Esophagus squamous epithelium (tissue), 5 donors: ENCODE measurements around the gene KLHL15. TPM values are rescaled to one million over a fixed set of nuclear protein-coding genes. Genes with fewer than 3 reads are reported as not detected.
"Not testable (repeated sequence)": the region's sequence is repeated elsewhere in the genome, so short reads cannot be mapped to it uniquely, and the experiment has no call there.

Source experiments
- DNase-seq: peaks from one replicate; lab custom pipeline; 2025; lab: John Stamatoyannopoulos, UW
- H3K27ac ChIP-seq, 4 donors: fragments of 200-600 bp; sonication (generic); one replicate each; pipeline ENCODE4 v1.5.1; 2016 to 2019; ENCODE audit warnings: mild to moderate bottlenecking in 1 of 4
- H3K27me3 ChIP-seq, 4 donors: fragments of 200-600 bp; sonication (generic); 1 replicate in 3 of 4; 2 replicates in 1 of 4; pipeline versions ENCODE4 v1.5.1 to v1.6.0; 2017 to 2021; ENCODE audit warnings: antibody characterized with exemption in 1 of 4
- H3K36me3 ChIP-seq, 3 donors: fragments of 200-600 bp; sonication (generic); one replicate each; pipeline ENCODE4 v1.5.1; 2016 to 2019
- H3K4me1 ChIP-seq, 3 donors: fragments of 200-600 bp; sonication (generic); one replicate each; pipeline ENCODE4 v1.5.1; 2017 to 2019
- H3K4me3 ChIP-seq, 4 donors: fragments of 200-600 bp; sonication (generic); 1 replicate in 3 of 4; 2 replicates in 1 of 4; pipeline ENCODE4 v1.5.1; 2016 to 2019; ENCODE audit warnings: mild to moderate bottlenecking in 2 of 4, moderate library complexity in 1 of 4
- H3K9me3 ChIP-seq, 3 donors: fragments of 200-600 bp; sonication (generic); one replicate each; pipeline ENCODE4 v1.5.1; 2016 to 2019
- POLR2A ChIP-seq, 4 donors: fragments of 450-650 bp; IDR thresholded peaks; one replicate each; pipeline ENCODE4 v1.6.1; 2017; ENCODE audit warnings: antibody characterized with exemption in 4 of 4, mild to moderate bottlenecking in 4 of 4, moderate library complexity in 3 of 4
- WGBS, 2 donors: methylation state at CpG; one replicate each; pipeline ENCODE4 v1.1.5; 2018; 5-methylcytosine and 5-hydroxymethylcytosine counted together
- intact Hi-C: fragments of 100-400 bp; cut with DNase I; formaldehyde crosslinking; loops from one replicate; pipeline ENCODE4 v1.15.0; 2022
- total RNA-seq, 4 donors: library from RNA; depleted of rRNA; stranded (reverse); fragments of >200 nt; gene quantifications; one replicate each; pipeline ENCODE4 v1.1.0, GENCODE V29; 2016
- TF ChIP-seq, protein P1 (sequence below), 6 experiments: fragments of 450-650 bp in 4 of 6; fragments of 200-600 bp in 2 of 6; sonication (generic) in 2 of 6; IDR thresholded peaks; one replicate each; pipeline ENCODE4 v1.5.1; 2016 to 2019; ENCODE audit warnings: antibody characterized with exemption in 6 of 6, mild to moderate bottlenecking in 4 of 6, moderate library complexity in 4 of 6
- donor health status: DM: yes; HTN: yes; CAD: no.

Gene KLHL15
- total RNA-seq, 4 donors from 2014 or later, result 2.5 to 11.8 (median 5.4) TPM

DNA sequence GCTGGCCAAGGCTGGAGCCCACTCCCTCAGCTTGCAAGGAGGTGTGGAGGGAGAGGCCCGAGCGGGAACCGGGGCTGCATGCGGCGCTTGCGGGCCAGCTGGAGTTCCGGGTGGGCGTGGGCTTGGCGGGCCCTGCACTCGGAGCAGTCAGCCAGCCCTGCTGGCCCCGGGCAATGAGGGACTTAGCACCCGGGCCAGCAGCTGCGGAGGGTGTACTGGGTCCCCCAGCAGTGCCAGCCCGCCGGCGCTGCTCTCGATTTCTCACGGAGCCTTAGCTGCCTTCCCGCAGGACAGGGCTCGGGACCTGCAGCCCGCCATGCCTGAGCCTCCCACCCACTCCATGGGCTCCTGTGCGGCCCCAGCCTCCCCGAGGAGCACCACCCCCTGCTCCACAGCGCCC is 22.7 kb upstream of the KLHL15 start:
- H3K4me3 ChIP-seq, DNase-seq, H3K9me3 ChIP-seq, H3K36me3 ChIP-seq, H3K4me1 ChIP-seq, H3K27ac ChIP-seq, H3K27me3 ChIP-seq: not testable (repeated sequence)
- 91% methylated on average over 6 of the region's 24 CpGs; no CpG with 5 or more reads in 1 of the 2 donors for WGBS, 2 donors
- intact Hi-C loops, result loop anchor here (10.0 kb wide), 1 partner anchor 145 kb away; the partner anchor contains the start of genes APOO and CXorf58

DNA sequence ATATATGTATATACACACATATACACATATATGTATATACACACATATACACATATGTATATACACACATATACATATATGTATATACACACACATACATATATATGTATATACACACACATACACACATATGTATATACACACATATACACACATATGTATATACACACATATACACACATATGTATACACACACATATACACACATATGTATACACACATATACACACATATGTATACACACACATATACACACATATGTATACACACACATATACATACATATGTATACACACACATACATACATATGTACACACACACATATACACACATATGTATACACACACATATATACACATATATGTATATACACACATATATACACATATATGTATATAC is 19.1 kb upstream of the KLHL15 start:
- H3K4me3 ChIP-seq, H3K27ac ChIP-seq, DNase-seq, H3K4me1 ChIP-seq, intact Hi-C loops, H3K27me3 ChIP-seq, H3K36me3 ChIP-seq, H3K9me3 ChIP-seq: not testable (repeated sequence)

DNA sequence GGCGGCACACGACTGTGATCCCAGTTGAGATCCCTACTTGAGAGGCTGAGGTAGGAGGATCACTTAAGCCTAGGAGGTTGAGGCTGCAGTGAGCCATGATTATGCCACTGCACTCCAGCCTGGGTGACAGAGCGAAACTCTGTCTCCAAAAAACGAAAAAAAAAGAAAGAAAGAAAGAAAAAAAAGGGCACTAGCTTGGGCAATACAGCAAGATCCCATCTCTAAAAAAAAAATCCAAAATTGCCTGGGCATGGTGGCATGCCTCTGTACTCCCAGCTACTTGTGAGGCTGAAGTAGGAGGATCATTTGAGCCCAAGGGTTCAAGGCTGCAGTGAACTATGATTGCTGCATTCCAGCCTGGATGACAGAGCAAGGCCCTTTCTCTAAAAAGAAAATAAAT is 10.7 kb upstream of the KLHL15 start:
- WGBS, 2 donors, result 33 to 52% methylated on average over 1 to 2 of the region's 4 CpGs
- DNase-seq, result no peak
- no peaks in the 10 kb centered on the region for H3K27me3 ChIP-seq
- no peak overlapping the region for H3K4me3 ChIP-seq
- H3K9me3 ChIP-seq, result no peaks in the 10 kb centered on the region
- H3K27ac ChIP-seq, result no peak overlapping the region
- intact Hi-C loops, result no loop called here
- no peaks in the 10 kb centered on the region for H3K4me1 ChIP-seq
- H3K36me3 ChIP-seq, result no peaks in the 10 kb centered on the region
- TF ChIP-seq POLR2A (IDR thresholded peaks at IDR 0.05), result no peak
- TF ChIP-seq, protein P1, sequence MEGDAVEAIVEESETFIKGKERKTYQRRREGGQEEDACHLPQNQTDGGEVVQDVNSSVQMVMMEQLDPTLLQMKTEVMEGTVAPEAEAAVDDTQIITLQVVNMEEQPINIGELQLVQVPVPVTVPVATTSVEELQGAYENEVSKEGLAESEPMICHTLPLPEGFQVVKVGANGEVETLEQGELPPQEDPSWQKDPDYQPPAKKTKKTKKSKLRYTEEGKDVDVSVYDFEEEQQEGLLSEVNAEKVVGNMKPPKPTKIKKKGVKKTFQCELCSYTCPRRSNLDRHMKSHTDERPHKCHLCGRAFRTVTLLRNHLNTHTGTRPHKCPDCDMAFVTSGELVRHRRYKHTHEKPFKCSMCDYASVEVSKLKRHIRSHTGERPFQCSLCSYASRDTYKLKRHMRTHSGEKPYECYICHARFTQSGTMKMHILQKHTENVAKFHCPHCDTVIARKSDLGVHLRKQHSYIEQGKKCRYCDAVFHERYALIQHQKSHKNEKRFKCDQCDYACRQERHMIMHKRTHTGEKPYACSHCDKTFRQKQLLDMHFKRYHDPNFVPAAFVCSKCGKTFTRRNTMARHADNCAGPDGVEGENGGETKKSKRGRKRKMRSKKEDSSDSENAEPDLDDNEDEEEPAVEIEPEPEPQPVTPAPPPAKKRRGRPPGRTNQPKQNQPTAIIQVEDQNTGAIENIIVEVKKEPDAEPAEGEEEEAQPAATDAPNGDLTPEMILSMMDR (IDR thresholded peaks at IDR 0.05), result no peak

DNA sequence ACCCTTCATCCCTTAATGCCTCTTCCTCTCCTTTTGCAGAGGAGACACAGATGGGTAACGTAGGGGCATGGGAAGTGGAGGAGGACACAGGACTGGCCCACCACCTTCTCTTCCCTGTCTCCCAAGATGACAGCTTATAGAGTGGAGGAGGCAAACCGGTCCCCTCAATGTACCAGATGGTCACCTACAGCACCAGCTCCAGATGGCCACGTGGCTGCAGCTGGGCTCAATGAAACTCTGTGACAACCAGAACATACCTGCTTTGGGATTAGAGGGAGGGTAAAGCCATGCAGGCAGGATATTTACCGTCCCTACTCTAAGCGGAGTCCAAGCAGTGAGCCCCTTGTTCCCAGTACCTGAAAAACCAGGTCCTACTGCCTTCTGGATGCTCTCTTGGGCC is 7.5 kb upstream of the KLHL15 start:
- WGBS, 2 donors, result 40 to 78% methylated on average over 1 to 3 of the region's 5 CpGs
- no peak overlapping the region for H3K27ac ChIP-seq
- TF ChIP-seq, protein P1 (IDR thresholded peaks at IDR 0.05), result no peak
- no peak for TF ChIP-seq POLR2A (IDR thresholded peaks at IDR 0.05)
- no peaks in the 10 kb centered on the region for H3K4me1 ChIP-seq
- no peaks in the 10 kb centered on the region for H3K36me3 ChIP-seq
- intact Hi-C loops, result no loop called here
- H3K9me3 ChIP-seq, result no peaks in the 10 kb centered on the region
- H3K4me3 ChIP-seq, result no peak overlapping the region
- no peak for DNase-seq
- H3K27me3 ChIP-seq, result no peaks in the 10 kb centered on the region

DNA sequence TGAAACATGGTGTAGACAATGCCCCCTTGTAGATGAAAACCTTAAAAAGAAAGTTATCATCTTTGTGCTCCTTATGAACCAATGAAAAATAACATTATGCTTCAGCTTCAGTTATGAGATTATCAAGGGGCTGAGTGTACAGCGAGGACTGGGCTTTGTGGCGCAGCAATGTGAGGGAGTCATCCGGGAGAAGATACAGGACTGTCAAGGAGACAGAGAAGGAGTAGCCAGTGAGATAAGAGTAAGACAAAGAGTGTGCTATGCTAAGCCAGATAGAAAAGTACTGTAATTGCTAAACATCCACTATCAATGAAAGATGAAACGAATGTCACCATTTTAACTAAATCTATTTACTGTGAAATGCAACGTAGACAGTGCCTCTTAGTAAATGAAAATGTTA is 3.6 kb upstream of the KLHL15 start:
- no peaks in the 10 kb centered on the region for H3K9me3 ChIP-seq
- no peaks in the 10 kb centered on the region for H3K36me3 ChIP-seq
- intact Hi-C loops, result no loop called here
- H3K27ac ChIP-seq, result no peak overlapping the region
- no peak for DNase-seq
- 90 to 91% methylated on average over 5 of the region's 5 CpGs for WGBS, 2 donors
- TF ChIP-seq, protein P1 (IDR thresholded peaks at IDR 0.05), result no peak
- no peak for TF ChIP-seq POLR2A (IDR thresholded peaks at IDR 0.05)
- H3K4me3 ChIP-seq, result no peak overlapping the region
- H3K4me1 ChIP-seq, result no peaks in the 10 kb centered on the region
- H3K27me3 ChIP-seq, result no peaks in the 10 kb centered on the region

DNA sequence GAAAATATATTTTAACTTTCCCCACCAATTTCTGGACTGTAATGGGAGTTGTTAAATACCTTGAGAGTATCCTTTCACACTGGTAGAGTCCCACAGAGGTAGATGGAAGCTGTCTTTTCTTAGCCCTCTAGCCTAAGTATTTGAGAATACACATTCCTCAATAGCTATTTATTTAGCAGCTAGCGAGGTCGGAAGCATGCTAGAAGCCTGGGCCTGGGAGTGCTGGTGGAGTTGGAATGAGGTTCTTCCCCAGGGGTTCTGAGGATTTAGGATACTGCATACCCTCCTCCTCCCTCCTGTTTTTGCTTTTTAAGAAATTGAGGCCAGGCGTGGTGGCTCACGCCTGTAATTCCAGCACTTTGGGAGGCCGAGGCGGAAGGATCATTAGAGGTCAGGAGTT is 999 bp upstream of the KLHL15 start:
- no peaks in the 10 kb centered on the region for H3K36me3 ChIP-seq
- 86 to 89% methylated on average over 2 to 4 of the region's 6 CpGs for WGBS, 2 donors

More for the DNA sequence above, 999 bp upstream of the KLHL15 start:
- TF ChIP-seq, protein P1 (IDR thresholded peaks at IDR 0.05), result no peak
- TF ChIP-seq POLR2A (IDR thresholded peaks at IDR 0.05), result no peak
- intact Hi-C loops, result no loop called here
- no peaks in the 10 kb centered on the region for H3K9me3 ChIP-seq
- no peaks in the 10 kb centered on the region for H3K27me3 ChIP-seq
- H3K27ac ChIP-seq, result no peak overlapping the region
- no peak overlapping the region for H3K4me3 ChIP-seq
- H3K4me1 ChIP-seq, result peaks cover 0 to 10% (median 0%) of the 10 kb centered on the region in 3 donors
- DNase-seq, result no peak
